GM21619 (cell line): ENCODE data around the gene MAPT.
"Not testable (repeated sequence)": the region's sequence is repeated elsewhere in the genome, so short reads cannot be mapped to it uniquely, and the experiment has no call there.

Experiments
- ATAC-seq: cut with Tn5 transposase; IDR thresholded peaks from one replicate; pipeline ENCODE4 v1.9.1; 2021; ENCODE audit not compliant: unreplicated experiment

Gene MAPT

DNA sequence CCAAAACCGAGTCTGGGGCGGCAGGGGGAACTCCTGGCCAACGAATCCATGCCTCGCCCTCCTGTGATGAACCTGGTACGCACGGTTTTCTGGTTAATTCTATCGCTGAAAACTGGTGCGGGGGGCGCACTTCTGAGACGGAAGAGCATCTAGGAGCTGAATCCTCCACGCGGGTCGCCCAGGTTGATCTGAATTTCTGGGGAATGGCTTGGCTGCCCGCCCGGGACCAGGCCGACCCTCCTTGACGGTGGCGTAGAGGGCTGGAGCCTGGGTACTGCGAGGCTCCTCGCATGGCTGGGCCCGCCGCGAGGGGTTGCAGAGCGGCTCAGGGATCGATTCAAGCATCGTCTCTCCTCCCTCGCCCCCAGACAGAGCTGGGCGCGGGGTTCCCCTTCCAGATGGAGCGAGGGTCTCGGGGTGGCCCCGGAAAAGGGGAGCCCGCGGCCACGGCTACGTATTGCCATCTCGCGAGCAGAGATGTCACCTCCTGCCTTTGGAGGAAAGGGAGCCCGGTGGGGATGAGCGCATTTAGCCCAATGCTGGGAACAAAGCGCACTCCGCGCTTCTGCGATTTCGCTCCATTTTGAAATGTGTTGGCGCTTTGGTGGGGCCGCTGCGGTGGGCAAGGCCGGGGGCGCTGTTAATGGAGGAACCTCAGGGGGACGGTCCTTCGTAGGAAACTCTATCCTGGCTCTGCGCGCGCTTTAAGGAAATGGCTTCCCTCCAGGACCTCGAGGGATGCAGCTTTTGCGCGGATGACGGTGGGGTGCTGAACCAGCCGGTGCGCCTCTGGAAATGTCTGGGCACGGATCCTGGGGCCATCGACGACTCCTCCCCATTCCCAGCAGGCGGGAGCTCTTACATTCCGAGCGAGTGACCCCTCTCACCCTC is 2.7 kb downstream of the MAPT start:
- no peak for ATAC-seq

DNA sequence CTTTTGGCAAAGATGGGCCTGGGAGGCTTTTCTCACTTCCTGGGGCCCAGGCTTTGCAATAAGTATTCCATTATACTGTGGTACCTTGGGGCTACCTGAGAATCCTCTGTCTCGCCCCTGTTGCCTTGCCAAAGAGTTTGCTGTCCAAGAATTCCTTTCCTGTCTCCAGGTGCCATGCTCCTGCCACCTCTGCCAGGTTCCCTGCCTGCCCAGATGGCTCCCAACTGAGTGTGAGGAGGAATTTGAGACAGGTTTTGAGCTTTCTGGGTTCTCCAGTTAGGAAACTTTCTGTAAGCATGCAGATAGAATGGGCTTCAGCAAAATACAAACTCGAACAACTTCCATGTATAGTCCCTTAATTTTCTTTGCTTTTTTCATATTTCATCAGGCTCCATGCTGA is 5.8 kb downstream of the MAPT start:
- no peak for ATAC-seq

DNA sequence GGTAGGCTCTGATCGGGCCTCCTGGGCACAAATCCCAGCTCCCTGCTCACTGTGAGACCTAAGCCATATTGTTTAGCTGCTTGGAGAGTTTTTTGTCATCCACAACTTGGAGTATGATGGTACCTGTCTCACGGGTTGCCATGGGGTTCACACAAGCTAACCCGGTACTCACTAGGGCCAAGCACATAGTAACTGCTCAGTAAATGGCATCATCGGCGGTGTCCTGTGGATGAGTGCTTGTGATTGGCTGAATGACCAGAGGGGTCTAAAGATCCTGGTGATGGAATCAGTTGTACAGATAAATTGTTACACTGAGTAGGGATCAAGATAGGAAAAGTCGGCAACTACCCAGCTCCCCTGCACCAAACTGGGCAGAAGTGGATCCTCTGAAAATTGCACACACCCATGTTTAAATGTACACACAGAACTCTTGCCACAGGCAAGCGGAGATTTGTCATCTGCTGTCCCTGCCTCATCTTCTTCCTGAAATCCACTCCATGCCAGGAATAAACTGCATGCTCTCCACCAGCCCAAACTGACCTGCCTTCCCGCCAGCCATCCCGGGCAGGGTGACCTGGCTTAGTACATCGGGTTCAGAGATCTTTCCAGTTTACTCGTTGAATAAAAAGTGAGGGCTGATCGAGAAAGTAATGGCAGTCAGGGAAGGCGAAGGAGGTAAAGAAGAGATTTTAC is 6.5 kb downstream of the MAPT start:
- no peak for ATAC-seq

DNA sequence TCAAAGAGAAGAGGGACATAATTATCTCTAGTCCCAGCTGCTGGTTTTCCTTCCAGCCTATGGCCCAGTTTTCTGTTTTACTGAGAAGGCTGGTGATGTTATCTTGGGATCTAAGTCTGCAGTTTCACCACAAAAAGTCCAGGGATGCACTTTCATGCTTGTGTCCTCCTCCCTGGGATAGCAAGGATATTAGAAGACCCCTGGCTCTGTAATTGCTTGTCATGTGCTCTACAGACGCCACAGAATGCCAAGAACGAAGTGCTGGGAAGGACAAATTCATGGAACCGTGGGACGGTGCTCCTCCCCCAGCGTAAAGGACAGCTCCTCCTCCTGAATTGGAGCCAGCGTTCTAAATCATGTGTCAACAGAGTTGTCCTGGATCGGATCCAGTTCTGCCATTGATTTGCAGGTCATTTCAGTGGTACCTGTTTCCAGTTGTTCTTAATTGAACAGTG is 8.6 kb downstream of the MAPT start:
- ATAC-seq, result no peak

DNA sequence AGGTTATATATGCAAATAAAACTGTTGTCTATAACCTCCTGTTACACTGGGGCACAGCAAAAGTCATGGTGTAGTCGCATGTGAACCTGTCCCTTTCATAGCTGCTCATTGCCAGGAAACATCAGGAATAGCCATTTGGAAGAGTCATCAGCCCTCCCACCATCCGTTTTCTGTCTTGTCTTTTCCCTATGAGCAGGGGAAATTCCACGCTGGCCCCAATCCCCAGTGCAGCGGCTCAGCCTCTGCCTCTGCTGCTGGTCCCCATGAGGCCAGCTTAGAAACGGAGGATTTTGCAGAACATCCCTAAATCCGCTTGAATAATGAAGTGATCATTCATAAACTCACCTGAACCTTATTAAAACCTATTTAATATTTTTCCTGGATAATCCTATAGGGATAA is 10.5 kb downstream of the MAPT start:
- no peak for ATAC-seq

DNA sequence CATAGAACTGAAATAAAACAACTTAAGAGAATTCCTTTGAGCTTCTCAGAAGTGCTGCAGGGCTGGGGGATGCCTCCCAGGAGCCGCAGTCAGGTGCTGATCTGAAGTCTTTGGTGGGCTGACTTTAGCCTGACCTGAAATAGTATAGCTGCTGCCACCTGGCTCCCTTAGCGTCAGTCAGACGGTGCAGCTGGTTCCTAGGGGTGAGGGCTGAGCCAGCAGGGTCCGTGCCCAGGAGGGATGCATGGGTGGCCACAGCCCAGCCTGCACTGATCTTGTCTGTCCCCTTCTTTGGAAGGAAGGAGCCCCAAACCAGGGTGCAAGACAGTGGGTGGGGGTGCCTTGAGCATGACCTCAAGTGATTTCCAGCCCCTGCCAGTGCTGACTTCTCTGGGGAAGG is 11.5 kb downstream of the MAPT start:
- ATAC-seq, result no peak

DNA sequence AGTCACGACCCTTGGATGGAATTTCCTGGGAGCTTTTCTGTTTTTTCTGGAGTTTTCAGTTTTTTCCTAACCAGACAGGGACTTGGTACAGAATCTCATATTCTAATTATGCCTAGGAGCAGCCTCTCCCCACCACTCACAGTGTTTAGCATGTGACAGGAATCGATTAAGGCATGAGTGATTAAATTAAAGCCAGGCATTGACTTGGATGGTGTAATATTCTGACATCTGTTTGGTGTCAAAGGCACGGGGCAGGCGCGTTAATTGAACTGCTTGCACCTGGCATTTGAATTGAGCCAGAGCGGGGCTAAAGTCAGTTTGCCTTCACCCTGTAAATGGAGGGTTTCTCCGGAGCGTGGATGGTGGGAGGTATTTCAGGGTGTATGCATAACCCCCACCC is 11.9 kb downstream of the MAPT start:
- ATAC-seq, result no peak

DNA sequence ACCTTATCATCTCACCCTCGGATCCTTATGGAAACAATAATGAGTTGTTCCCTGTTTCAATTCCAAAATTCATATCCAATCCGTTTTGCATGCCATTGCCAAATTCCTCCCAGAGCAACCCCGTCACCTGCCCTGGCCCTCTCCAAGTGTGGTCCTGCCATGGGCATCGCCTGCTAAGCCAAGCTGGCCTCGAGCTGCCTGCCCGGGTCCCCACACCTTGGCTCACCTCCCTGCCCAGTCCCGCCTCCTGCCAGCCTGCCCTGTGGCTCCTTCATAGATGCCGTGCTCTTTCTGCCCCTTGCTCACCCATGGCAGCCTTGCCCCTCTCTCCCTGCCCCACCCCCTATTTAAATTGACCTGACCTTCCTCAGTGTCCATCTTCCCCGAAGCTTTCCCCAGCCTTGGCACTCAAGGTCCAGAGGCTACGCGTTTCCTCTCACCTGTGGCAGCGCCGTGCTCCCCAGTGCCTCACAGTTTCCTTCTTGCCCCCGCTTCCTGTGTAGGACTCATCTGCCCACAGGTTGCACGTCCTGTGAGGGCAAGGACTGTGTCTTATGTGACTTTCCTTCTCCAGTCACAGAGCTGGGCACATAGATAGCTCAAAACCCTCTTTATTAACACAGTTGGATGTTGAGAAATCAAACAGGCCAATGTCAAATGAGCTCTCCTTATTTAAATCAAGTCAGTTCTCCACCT is 12.7 kb downstream of the MAPT start:
- ATAC-seq, result no peak

DNA sequence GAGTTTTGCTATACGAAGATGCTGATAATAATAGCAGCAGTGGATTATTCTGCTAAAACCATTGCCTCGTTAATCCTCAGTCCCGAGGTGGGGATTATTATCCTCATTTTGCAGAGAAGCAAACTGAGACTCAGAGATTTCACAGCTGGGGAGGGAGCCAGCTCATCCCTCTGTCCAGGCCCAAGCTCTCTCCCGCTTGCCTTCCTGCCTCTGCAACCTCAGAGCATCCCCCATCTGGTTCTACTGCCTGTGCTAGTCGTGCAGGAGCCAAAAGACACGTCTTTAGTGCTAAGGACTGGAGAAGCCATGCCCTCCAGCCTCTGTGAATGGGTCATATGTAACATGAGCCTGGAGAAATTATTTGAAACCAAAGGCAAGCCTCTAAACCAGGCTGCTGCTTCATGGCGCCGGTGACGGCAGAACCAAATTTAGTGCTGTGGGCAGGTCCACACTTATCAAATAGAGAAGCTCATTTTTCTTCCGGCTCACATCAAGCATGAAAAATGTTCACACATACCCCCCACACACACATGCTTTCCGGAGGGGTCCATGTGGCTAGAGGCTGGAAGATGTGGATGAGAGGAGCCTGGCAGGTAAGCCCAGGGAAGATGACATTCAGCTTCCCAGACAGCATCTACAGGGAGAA is 13.5 kb downstream of the MAPT start:
- no peak for ATAC-seq

DNA sequence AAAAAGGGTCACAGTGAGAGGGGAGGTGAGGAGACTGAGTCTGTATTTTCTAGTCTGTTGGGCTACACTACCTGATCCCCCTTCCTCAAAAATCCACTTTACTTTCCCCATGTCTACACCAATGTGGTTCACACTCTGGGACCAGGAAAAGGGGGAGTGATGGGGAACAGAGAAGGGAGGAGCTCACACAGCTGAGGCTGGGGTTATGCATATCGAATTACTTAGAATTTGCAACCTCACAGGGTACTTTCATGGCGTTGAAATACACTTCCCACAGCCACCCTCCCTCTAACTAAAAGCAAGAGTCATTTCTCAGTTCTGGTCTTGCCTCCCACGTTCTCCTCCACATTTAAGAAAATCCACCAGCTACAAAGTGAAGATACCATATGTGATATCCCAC is 14.1 kb downstream of the MAPT start:
- no peak for ATAC-seq

DNA sequence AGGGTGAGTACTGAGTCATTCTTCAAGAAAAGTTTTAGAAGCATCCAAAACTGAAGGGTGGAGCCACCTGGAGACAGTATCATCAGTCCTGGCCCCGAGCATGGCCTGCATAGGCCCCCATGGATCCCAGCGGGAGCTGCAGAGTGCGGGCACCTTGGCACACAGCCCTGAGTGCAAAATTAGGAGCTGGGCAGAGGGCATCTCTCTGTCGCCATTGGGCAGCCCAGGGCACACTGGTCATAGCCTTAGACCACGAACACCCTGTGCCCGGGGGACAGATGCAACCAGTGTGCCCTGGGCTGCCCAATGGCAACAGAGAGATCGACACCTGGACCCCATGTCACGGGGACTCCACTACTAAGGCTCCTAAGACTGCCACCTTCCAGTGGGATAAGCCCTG is 14.6 kb downstream of the MAPT start:
- no peak for ATAC-seq

DNA sequence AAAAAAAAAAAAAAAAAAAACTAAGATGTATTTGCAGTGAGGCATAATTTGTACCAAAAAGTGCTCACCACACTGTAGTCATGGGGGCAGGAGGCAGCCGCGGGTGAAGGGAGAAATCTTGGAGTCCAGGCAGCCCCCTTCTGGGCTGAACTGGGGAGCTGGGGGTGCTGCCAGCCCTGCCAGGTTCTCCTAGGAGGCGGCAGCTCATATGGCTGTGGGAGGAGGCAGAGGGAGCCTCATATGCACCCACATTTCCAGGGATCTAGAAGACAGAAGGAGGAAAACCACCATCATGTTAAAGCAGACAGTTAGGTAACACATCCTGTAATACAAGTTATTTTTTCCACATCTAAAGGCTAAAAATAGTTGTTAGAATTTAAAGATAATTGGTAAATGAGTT is 16.3 kb downstream of the MAPT start:
- ATAC-seq, result no peak

DNA sequence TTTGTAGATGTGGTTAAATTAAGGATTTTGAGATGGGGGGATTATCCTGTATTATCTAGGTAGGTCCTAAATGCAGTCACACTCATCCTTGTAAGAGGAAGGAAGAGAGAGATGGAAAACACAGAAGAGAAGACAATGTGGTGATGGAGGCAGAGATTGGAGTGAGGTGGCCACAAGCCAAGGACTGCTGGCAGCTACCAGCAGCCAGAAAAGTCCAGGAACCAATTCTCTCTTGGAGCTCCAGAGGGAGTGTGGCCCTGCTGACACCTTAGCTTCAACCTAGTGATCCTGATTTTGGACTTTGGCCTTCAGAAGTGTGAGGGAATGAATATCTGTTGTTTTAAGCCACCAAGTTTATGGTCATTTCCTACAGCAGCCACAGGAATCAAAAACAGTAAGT is 18.0 kb downstream of the MAPT start:
- no peak for ATAC-seq

DNA sequence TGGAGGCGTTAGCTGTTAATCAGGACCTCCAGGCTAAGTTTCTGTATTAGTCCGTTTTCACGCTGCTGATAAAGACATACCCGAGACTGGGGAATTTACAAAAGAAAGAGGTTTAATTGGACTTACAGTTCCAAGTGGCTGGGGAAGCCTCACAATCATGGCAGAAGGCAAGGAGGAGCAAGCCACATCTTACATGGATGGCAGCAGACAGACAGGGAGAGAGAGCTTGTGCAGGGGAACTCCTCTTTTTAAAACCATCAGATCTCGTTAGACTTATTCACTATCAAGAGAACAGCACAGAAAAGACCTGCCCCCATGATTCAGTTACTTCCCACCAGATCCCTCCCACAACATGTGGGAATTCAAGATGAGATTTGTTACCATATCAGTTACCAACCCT is 18.7 kb downstream of the MAPT start:
- ATAC-seq, result not testable (repeated sequence)

DNA sequence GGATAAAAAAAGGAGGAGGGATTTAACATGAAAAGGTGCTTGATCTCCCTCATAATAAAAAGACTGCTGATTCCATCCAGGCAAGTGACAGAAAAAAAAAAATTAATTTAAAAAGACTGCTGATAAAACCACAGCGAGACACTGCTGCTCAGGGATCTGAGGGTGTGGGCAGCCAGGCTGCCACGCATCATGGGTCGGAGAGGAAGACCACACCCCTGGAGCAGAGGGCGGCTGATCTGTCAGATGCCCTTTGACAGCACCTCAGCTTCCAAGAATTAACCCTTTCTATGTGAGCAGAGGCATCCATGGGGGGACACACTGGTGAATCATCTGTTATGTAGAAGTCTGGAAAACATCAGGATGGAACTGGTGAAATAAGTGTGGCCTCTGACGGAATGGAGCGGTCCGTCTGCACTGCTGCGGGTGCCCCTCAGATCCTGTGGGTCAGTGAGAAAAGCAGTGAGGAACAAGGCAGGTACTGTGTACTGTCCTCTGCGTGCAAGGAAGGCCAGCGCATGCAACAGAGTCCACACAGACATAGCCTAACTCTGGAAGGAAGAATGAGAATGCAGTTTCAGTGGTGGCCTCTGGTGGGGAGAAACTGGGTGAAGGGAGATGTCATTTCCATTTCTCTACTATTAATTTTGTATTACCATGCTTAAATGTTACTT is 19.8 kb downstream of the MAPT start:
- no peak for ATAC-seq

DNA sequence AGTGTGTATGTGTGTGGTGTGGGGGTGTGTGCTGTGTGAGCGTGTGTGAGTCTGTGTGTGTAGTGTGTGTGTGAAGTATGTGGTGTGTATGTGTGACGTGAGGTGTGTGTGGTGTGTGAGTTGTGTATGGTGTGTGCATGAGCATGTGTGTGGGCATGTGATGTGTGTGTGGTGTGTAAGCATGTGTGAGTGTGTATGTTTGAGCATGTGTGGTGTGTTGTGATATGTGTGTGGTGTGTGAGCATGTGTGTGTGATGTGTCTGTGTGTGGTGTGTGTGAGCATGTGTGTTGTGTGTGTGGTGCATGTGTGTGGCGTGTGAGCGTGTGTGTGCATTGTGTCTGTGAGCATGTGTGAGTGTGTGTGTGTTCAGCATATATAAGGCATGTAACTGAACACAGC is 20.9 kb downstream of the MAPT start:
- ATAC-seq, result no peak

DNA sequence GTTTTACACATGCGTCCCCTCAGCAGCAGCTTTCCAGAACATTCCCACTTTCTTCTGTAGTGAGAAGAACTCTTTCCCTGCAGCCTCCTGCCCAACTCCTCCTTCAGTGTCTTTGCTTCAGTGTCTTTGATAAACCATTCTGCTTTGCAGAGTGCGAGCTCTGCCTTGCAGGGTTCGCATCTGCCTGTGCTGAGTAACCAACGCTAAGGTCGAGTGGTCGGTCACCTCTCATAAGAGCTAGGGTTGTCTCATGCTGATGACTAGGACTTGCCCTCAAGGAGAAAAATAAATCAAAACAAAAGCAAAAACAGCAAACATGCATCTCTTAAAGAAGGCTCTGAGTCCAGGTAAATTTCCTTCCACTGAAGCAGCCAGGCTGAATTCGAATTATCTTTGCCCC is 22.7 kb downstream of the MAPT start:
- ATAC-seq, result no peak

DNA sequence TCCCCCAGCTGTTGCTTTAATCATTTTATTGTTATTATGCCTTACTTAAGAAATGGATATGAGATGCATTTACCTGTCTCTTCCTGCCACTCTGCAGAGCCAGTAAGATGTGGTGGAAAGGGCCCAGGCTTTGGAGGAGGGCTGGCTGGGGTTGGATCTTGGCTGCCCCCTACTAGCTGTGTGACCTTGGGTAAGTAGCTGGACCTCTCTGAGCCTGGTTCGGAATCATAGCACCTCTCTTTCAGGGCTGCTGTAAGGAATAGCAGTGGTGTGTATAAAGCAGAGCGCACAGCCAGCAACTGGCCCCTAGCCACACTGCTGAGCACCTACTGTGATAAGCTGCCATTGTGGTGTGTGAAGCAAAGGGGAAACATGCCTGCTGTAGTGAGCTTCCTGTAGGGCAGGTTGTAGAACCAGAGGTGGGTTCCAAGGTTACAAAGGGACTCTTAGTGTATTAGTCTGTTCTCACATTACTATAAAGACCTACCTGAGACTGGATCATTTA is 23.9 kb downstream of the MAPT start:
- no peak for ATAC-seq

DNA sequence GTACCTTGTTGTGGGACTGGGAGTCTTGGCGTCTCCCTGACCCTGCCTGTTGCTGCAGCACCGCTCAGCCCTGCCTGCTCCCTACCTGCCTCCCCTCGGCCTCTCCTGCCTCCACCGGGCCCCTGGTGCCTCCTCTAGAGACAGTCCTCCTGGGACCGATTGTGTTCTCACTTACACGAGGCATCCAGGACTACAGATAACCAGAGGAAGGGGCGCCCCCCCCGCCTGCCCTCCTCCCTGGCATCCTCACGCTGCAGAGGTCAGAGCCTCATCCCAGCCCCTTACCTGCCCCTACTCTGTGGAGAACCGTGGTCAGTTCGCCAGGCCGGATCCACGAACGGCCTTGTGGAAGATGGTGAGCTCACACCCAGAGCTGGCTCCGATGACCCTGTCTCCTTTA is 24.8 kb downstream of the MAPT start:
- no peak for ATAC-seq

DNA sequence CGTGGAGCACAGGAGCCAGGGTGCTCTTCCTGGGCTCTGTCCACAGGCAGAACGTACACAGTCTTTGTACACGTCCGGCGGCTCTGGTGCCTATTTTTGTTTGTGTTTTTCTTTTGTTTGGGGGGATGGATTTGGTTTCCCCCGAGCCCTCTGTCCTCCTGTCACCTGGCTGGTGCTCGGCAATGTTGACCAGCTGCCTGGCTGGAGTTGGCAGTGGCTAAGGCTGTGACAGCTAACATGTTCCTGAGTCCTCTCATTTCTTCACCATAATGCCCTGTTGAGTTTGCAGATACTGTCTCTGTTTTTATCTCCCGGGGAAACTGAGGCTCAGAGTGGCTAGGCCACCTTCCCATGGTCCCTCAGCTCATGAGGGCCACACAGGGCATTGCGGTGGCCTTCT is 25.7 kb downstream of the MAPT start:
- ATAC-seq, result no peak
